Measurements from ENCODE around the gene PAGE1.

The PAGE1 gene

DNA sequence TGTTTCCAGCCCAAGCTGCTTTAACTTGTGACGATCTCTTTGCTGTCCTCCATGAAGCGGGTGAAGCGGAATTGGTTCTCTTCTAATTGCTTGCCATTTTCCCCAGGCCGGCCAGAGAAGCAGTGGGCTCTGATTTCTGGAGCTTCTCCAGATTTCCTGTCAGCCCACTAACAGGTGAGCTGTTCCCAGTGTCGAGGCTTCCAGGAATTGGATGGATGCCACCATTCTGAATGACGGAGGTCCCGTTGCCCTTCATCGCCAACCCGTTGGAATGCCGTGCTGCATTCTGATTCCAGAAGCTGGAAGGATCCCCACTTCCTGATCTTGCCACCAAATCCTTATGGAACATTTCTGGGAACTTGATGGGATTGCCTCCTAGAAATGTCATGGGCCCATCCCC is 31.0 kb downstream of the PAGE1 start:
- peaks cover 3% of the 10 kb centered on the region for H3K4me1 Mint-ChIP-seq (ENCODE audit: low read depth)
- H3K27ac Mint-ChIP-seq = no peak overlapping the region
- H3K4me3 Mint-ChIP-seq = no peak overlapping the region
- H3K9me3 Mint-ChIP-seq (ENCODE audit: low read depth) = no peaks in the 10 kb centered on the region
- no peaks in the 10 kb centered on the region for H3K27me3 Mint-ChIP-seq
- H3K36me3 Mint-ChIP-seq = no peaks in the 10 kb centered on the region

DNA sequence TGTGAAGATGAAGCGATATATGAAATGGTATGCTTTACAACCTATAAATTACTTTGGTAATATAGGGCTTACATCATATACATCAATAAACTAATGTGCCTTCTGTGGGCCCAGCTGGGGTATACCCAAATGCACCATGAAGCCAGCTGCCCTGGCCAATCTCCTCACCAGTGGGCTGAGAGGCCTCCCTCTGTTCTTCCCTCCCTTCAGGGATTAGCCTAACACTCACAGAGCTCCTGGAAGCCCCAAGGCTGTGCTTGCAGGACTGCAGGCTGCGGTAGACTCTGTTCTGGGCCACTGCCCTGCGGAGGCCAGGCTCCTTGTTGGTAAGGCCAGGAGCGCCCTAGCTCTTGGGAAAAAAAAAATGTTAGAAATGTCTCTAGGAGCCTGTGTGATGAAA is 33.9 kb downstream of the PAGE1 start:
- H3K36me3 Mint-ChIP-seq = no peaks in the 10 kb centered on the region
- no peak overlapping the region for H3K4me3 Mint-ChIP-seq
- H3K27ac Mint-ChIP-seq = no peak overlapping the region
- no peaks in the 10 kb centered on the region for H3K27me3 Mint-ChIP-seq
- H3K9me3 Mint-ChIP-seq (ENCODE audit: low read depth) = no peaks in the 10 kb centered on the region
- peaks cover 3% of the 10 kb centered on the region for H3K4me1 Mint-ChIP-seq (ENCODE audit: low read depth)

DNA sequence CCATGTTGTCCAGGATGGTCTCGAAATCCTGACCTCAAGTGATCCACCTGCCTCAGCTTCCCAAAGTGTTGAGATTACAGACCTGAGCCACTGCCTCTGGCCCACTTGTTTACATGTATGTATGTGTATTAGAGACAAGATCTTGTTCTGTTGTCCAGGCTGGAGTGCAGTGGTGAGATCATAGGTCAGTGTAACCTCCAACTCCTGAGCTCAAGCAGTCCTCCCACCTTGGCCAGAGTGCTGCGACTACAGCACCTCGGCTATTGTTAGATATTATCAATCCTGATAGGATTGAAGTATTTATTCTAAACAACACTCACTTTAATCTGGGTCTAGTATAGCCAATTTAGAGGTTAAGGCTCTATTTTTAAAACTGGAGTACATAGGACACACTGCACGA is 36.0 kb downstream of the PAGE1 start:
- H3K36me3 Mint-ChIP-seq = no peaks in the 10 kb centered on the region
- H3K4me1 Mint-ChIP-seq (ENCODE audit: low read depth) = peaks cover 3% of the 10 kb centered on the region
- peaks cover 2% of the 10 kb centered on the region for H3K27me3 Mint-ChIP-seq
- no peak overlapping the region for H3K4me3 Mint-ChIP-seq
- H3K9me3 Mint-ChIP-seq (ENCODE audit: low read depth) = no peaks in the 10 kb centered on the region
- H3K27ac Mint-ChIP-seq = no peak overlapping the region

DNA sequence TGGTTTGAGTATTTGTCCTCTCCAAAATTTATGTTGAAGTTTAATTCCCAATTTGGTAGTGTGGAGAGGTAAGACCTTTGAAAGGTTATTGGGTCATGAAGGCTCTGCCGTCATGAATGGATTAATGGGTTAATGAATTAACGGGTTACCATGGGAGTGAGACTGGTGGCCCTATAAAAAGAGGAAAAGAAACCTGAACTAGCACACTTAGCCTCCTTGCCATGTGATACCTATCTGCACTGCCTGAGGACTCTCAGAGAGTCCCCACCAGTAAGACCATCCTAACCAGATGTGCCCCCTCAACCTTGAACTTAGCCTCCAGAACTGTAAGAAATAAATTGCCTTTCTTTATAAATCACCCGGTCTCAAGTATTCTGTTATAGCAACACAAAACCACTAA is 39.3 kb downstream of the PAGE1 start:
- Mint-ChIP-seq H3K36me3 (no peaks in the 10 kb centered on the region), H3K27me3 (peaks cover 2% of the 10 kb centered on the region), H3K9me3 (ENCODE audit: low read depth) (no peaks in the 10 kb centered on the region), H3K4me1 (ENCODE audit: low read depth) (peaks cover 3% of the 10 kb centered on the region), H3K27ac (no peak overlapping the region), H3K4me3 (no peak overlapping the region)

GRCh38 chrX:49644991-49645637 is 50.7 kb downstream of the PAGE1 start:
- H3K4me1 Mint-ChIP-seq (ENCODE audit: low read depth) = no peaks in the 10 kb centered on the region
- no peak overlapping the region for H3K27ac Mint-ChIP-seq
- H3K27me3 Mint-ChIP-seq = no peaks in the 10 kb centered on the region
- H3K9me3 Mint-ChIP-seq (ENCODE audit: low read depth) = no peaks in the 10 kb centered on the region
- H3K4me3 Mint-ChIP-seq = no peak overlapping the region
- no peaks in the 10 kb centered on the region for H3K36me3 Mint-ChIP-seq

Measured in activated naive CD8-positive, alpha-beta T cell (primary cell).